Endothelial cell (in vitro differentiated cells): Measurements from ENCODE around the gene TP53. TPM values are rescaled to one million over a fixed set of nuclear protein-coding genes. Genes with fewer than 3 reads are reported as not detected.

Experiments
- DNase-seq: peaks from one replicate; pipeline ENCODE4 v3.0.0; 2021; ENCODE audit warnings: low spot score
- H3K27ac Mint-ChIP-seq: one replicate; pipeline ENCODE4 v1.8.0; 2021; ENCODE audit warnings: mixed read lengths, inconsistent platforms; ENCODE audit not compliant: unreplicated experiment
- H3K27me3 Mint-ChIP-seq: one replicate; pipeline ENCODE4 v1.8.0; 2021; ENCODE audit warnings: mild to moderate bottlenecking, moderate library complexity, mixed read lengths, inconsistent platforms; ENCODE audit not compliant: unreplicated experiment
- H3K36me3 Mint-ChIP-seq: one replicate; pipeline ENCODE4 v1.8.0; 2021; ENCODE audit warnings: mild to moderate bottlenecking, low read depth, mixed read lengths, inconsistent platforms; ENCODE audit not compliant: unreplicated experiment
- H3K4me1 Mint-ChIP-seq: one replicate; pipeline ENCODE4 v1.8.0; 2021; ENCODE audit warnings: mild to moderate bottlenecking, mixed read lengths, inconsistent platforms; ENCODE audit not compliant: unreplicated experiment
- H3K4me3 Mint-ChIP-seq: one replicate; pipeline ENCODE4 v1.8.0; 2021; ENCODE audit warnings: mild to moderate bottlenecking, mixed read lengths, inconsistent platforms; ENCODE audit not compliant: unreplicated experiment
- H3K9me3 Mint-ChIP-seq: one replicate; pipeline ENCODE4 v1.8.0; 2021; ENCODE audit warnings: mixed read lengths, inconsistent platforms; ENCODE audit not compliant: unreplicated experiment
- total RNA-seq: library from RNA; stranded (reverse); fragmentation: NEBNext Ultra II Directional; extraction: Animal tissue kit (Norgen Biotek cat#: 25700); gene quantifications from one replicate; pipeline ENCODE4 v1.2.1, GENCODE V29; 2021; ENCODE audit not compliant: unreplicated experiment
- TF ChIP-seq, protein P1 (sequence below): fragments of 200-600 bp; sonication (generic); IDR thresholded peaks from one replicate; pipeline ENCODE4 v1.5.0; 2021; ENCODE audit warnings: antibody characterized with exemption; ENCODE audit not compliant: unreplicated experiment

TP53 gene
- total RNA-seq, 1 donor from 2014 or later: 95.5 TPM

DNA sequence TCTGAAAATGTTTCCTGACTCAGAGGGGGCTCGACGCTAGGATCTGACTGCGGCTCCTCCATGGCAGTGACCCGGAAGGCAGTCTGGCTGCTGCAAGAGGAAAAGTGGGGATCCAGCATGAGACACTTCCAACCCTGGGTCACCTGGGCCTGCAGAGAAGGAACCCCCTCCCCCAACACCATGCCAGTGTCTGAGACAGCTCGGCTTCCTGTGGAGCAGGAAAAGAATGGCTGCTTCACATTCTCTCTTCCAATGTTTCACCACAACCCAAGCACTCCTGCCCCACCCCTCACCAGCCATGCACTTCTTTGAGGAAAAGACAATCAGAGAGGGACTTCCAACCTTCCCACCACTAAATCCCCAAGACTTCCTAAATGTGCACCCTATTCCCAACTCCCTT lies 10.8 kb downstream of the TP53 start:
- H3K9me3 Mint-ChIP-seq: no peaks in the 10 kb centered on the region
- TF ChIP-seq, protein P1, sequence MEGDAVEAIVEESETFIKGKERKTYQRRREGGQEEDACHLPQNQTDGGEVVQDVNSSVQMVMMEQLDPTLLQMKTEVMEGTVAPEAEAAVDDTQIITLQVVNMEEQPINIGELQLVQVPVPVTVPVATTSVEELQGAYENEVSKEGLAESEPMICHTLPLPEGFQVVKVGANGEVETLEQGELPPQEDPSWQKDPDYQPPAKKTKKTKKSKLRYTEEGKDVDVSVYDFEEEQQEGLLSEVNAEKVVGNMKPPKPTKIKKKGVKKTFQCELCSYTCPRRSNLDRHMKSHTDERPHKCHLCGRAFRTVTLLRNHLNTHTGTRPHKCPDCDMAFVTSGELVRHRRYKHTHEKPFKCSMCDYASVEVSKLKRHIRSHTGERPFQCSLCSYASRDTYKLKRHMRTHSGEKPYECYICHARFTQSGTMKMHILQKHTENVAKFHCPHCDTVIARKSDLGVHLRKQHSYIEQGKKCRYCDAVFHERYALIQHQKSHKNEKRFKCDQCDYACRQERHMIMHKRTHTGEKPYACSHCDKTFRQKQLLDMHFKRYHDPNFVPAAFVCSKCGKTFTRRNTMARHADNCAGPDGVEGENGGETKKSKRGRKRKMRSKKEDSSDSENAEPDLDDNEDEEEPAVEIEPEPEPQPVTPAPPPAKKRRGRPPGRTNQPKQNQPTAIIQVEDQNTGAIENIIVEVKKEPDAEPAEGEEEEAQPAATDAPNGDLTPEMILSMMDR: no peak
- DNase-seq: no peak
- H3K4me3 Mint-ChIP-seq: peak overlapping the region; percentile 42
- H3K27me3 Mint-ChIP-seq: peaks cover 5% of the 10 kb centered on the region
- H3K4me1 Mint-ChIP-seq: peaks cover 21% of the 10 kb centered on the region
- H3K36me3 Mint-ChIP-seq: peaks cover 35% of the 10 kb centered on the region
- H3K27ac Mint-ChIP-seq: peak overlapping the region; percentile 89

DNA sequence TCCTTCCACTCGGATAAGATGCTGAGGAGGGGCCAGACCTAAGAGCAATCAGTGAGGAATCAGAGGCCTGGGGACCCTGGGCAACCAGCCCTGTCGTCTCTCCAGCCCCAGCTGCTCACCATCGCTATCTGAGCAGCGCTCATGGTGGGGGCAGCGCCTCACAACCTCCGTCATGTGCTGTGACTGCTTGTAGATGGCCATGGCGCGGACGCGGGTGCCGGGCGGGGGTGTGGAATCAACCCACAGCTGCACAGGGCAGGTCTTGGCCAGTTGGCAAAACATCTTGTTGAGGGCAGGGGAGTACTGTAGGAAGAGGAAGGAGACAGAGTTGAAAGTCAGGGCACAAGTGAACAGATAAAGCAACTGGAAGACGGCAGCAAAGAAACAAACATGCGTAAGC lies 12.4 kb downstream of the TP53 start:
- no peak overlapping the region for H3K27ac Mint-ChIP-seq
- no peak for DNase-seq
- no peaks in the 10 kb centered on the region for H3K9me3 Mint-ChIP-seq
- peak overlapping the region; percentile 66 for H3K4me3 Mint-ChIP-seq
- peaks cover 21% of the 10 kb centered on the region for H3K4me1 Mint-ChIP-seq
- H3K27me3 Mint-ChIP-seq: peaks cover 5% of the 10 kb centered on the region
- peaks cover 43% of the 10 kb centered on the region for H3K36me3 Mint-ChIP-seq
- TF ChIP-seq, protein P1: no peak

DNA sequence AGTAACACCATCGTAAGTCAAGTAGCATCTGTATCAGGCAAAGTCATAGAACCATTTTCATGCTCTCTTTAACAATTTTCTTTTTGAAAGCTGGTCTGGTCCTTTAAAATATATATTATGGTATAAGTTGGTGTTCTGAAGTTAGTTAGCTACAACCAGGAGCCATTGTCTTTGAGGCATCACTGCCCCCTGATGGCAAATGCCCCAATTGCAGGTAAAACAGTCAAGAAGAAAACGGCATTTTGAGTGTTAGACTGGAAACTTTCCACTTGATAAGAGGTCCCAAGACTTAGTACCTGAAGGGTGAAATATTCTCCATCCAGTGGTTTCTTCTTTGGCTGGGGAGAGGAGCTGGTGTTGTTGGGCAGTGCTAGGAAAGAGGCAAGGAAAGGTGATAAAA lies 14.1 kb downstream of the TP53 start:
- DNase-seq: no peak
- TF ChIP-seq, protein P1: peak; percentile 89
- peak overlapping the region; percentile 89 for H3K4me3 Mint-ChIP-seq
- H3K4me1 Mint-ChIP-seq: peaks cover 21% of the 10 kb centered on the region
- no peaks in the 10 kb centered on the region for H3K9me3 Mint-ChIP-seq
- peaks cover 43% of the 10 kb centered on the region for H3K36me3 Mint-ChIP-seq
- no peak overlapping the region for H3K27ac Mint-ChIP-seq
- H3K27me3 Mint-ChIP-seq: peaks cover 5% of the 10 kb centered on the region

DNA sequence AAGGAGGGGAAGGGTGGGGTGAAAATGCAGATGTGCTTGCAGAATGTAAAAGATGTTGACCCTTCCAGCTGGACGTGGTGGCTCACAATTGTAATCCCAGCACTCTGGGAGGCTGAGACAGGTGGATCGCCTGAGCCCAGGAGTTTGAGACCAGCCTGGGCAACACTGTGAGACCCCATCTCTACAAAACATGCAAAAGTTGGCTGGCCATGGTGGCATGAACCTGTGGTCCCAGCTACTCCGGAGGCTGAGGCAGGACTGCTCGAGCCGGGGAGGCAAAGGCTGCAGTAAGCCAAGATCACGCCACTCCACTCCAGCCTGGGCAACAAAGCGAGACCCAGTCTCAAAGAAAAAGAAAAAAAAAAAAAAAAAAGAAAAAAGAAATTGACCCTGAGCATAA lies 18.8 kb downstream of the TP53 start:
- Mint-ChIP-seq H3K4me1 (no peaks in the 10 kb centered on the region), H3K9me3 (no peaks in the 10 kb centered on the region), H3K27me3 (peaks cover 2% of the 10 kb centered on the region), H3K4me3 (no peak overlapping the region), H3K36me3 (peaks cover 22% of the 10 kb centered on the region), H3K27ac (no peak overlapping the region)
- TF ChIP-seq, protein P1: no peak
- no peak for DNase-seq

DNA sequence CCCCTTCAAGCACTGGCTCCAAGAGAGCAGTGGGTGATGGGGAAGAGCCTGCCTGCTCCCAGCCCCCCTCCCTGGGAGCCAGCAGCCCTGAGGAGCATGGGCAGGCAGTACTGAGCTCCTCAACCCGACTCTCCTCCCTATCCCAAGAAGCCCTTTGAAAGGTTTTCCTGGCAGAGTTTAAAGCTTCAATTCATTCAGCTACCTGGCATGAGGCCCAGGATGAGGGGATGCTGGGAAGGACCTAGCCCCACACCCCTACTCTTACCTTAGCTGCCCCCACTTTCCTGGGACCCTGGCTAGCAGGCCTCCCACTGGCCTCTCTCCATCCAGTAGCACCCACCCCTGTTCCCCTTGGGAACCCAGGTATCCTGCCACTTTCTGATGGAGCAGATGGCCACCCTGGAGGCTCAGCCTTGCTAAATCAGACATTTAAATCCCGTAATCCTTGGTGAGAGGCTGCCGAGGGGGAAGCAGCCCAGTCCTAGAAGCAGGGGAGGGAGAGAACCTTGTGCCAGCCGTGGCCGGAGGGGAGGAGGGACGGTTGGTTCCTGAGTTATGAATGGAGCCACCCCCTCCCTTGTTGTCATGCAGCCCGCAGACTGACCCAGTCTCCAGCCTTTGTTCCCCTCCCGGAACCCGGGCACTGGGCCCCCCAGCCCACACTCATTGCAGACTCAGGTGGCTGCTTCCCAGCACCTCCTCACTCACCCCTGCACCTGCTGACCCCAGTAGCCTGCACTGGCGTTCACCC lies 19.5 kb downstream of the TP53 start:
- Mint-ChIP-seq H3K27me3 (no peaks in the 10 kb centered on the region), H3K27ac (no peak overlapping the region), H3K4me1 (no peaks in the 10 kb centered on the region), H3K36me3 (peaks cover 16% of the 10 kb centered on the region), H3K4me3 (no peak overlapping the region), H3K9me3 (no peaks in the 10 kb centered on the region)
- TF ChIP-seq, protein P1: no peak
- DNase-seq: no peak
